Panc1 (cell line): Measurements from ENCODE around the gene CAMKMT. TPM values are rescaled to one million over a fixed set of nuclear protein-coding genes. Genes with fewer than 3 reads are reported as not detected.

Source experiments
- ATAC-seq: fragments of 200-7000 bp; cut with Tn5 transposase; 2 replicates; pipeline ENCODE4 v1.9.1; 2020; ENCODE audit warnings: mild to moderate bottlenecking, moderate library complexity
- BruUV-seq: library from RNA; stranded (reverse); fragments of 400-500 nt; replicated peaks from 2 replicates; lab custom pipeline; 2021; lab: Mats Ljungman, UMichigan
- CTCF ChIA-PET: fragments of 300-600 bp; sonication (Branson Sonifier 250); formaldehyde crosslinking; loops from one replicate; lab custom pipeline; 2022; ENCODE audit warnings: antibody characterized with exemption; lab: Charles Lee
- POLR2A ChIA-PET: fragments of 300-600 bp; sonication (Branson Sonifier 250); formaldehyde crosslinking; loops from one replicate; lab custom pipeline; 2022; ENCODE audit warnings: antibody characterized with exemption; lab: Charles Lee
- DNase-seq: peaks from one replicate; pipeline ENCODE4 v3.0.0-alpha.2; 2010; ENCODE audit warnings: low read depth, low spot score
- H3K27ac ChIP-seq: 2 replicates; pipeline ENCODE4 v1.5.1; 2011; ENCODE audit warnings: mild to moderate bottlenecking, low read length, inconsistent platforms
- H3K27me3 ChIP-seq: fragments of 200-500 bp; sonication (Bioruptor generic); 2 replicates; pipeline ENCODE4 v1.6.0; 2014; ENCODE audit warnings: low read length, inconsistent platforms; ENCODE audit not compliant: control insufficient read depth, insufficient read depth
- H3K36me3 ChIP-seq: fragments of 200-500 bp; sonication (Bioruptor generic); 2 replicates; pipeline ENCODE4 v1.5.1; 2014; ENCODE audit warnings: inconsistent platforms, mild to moderate bottlenecking, low read length, moderate library complexity; ENCODE audit not compliant: control insufficient read depth, insufficient read depth
- H3K4me1 ChIP-seq: 2 replicates; pipeline ENCODE4 v1.5.1; 2011; ENCODE audit warnings: inconsistent platforms, mild to moderate bottlenecking, low read length, moderate library complexity; ENCODE audit not compliant: control insufficient read depth, insufficient read depth
- H3K4me3 ChIP-seq, 2 experiments: 2 replicates each; pipeline ENCODE4 v1.5.1; 2011 to 2012; ENCODE audit warnings: low read depth in 2 of 2, low read length in 2 of 2, mild to moderate bottlenecking in 2 of 2, inconsistent platforms in 1 of 2, moderate library complexity in 1 of 2
- H3K9me3 ChIP-seq: fragments of 200-500 bp; sonication (Bioruptor generic); 2 replicates; pipeline ENCODE4 v1.5.1; 2014; ENCODE audit warnings: low read depth, mild to moderate bottlenecking, inconsistent platforms, low read length, moderate library complexity; ENCODE audit not compliant: control insufficient read depth, insufficient read depth
- POLR2AphosphoS5 ChIP-seq: IDR thresholded peaks from 2 replicates; pipeline ENCODE4 v1.6.1; 2012; ENCODE audit warnings: mild to moderate bottlenecking, low read depth, low read length, moderate library complexity
- SIN3A ChIP-seq: IDR thresholded peaks from 2 replicates; pipeline ENCODE4 v1.6.1; 2012; ENCODE audit warnings: low read depth, mild to moderate bottlenecking, low read length, moderate library complexity, borderline replicate concordance; ENCODE audit not compliant: insufficient read depth
- TCF7L2 ChIP-seq: IDR thresholded peaks from 2 replicates; pipeline ENCODE4 v1.6.1; 2011; ENCODE audit warnings: mild to moderate bottlenecking, low read depth, low read length, inconsistent platforms
- in situ Hi-C: cut with HindIII; loops from 2 replicates; pipeline ENCODE4 v1.10.0; 2016; ENCODE audit warnings: low sequenced_read_pairs, low pct_unique_long_range_greater_than_20kb
- intact Hi-C: fragments of 100-400 bp; cut with micrococcal nuclease; formaldehyde crosslinking; loops from one replicate; pipeline ENCODE4 v1.10.0; 2022; ENCODE audit not compliant: unreplicated experiment
- total RNA-seq: library from RNA; stranded (reverse); gene quantifications from one replicate; pipeline ENCODE4 v1.2.1, GENCODE V29; 2021; ENCODE audit not compliant: unreplicated experiment
- TF ChIP-seq, protein P1 (sequence below), 2 experiments: IDR thresholded peaks; 2 replicates each; pipeline ENCODE4 v1.6.1; 2011 to 2012; ENCODE audit warnings: low read depth in 2 of 2, control low read depth in 1 of 2, low read length in 1 of 2, mild to moderate bottlenecking in 1 of 2, moderate library complexity in 1 of 2; ENCODE audit not compliant: insufficient read depth in 1 of 2
- TF ChIP-seq, protein P2 (sequence below): fragments of 450-650 bp; IDR thresholded peaks from 2 replicates; pipeline ENCODE4 v1.5.1; 2017; ENCODE audit warnings: mild to moderate bottlenecking

The CAMKMT gene
- total RNA-seq, 1 experiment from 2014 or later = 12.6 TPM

DNA sequence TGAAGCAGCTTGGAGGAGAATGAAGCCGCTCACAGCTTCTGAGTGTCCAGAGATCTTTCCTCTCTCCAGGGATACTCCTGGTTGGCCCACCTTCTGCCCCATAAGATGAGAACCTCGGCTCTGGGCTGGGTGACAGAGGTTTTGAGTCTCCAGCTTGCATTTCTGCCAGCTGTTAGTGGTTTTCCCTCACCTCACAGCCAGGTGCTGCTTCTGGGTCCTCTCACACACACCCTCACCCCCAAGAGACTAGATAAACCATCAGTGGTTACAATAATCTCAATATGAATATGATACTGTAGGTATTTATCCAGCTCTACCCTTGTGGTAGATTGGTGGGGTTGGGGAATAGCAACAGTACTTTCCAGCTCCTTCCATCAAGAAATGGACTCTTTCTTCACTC, 418.0 kb downstream of the CAMKMT start:
- intact Hi-C loops = no loop called here
- ATAC-seq = no peak
- BruUV-seq = no TSS peak

DNA sequence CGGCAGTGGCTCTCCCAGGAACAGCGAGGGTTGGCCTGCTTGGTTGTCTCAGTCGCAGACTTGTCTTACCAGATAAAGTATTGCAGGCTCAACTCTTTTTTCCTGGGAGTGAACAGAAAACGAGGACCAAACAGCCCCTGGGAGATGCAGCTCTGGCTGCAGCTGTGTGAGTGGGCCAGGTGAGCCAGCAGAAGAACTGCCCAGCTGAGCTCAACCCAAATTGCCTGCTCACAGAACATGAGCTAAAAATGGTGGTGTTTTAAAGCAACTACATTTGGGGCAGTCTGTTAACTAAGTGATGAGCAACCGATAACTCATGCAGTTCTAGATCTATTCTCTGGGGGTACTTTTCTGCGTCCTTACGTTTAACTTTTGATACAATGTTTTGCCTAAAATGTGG, 418.7 kb downstream of the CAMKMT start:
- no peak for DNase-seq
- Histone ChIP-seq H3K4me1 (no peaks in the 10 kb centered on the region), H3K9me3 (no peaks in the 10 kb centered on the region), H3K4me3 (no peak overlapping the region), H3K27me3 (no peaks in the 10 kb centered on the region), H3K27ac (no peak overlapping the region), H3K36me3 (no peaks in the 10 kb centered on the region)
- ATAC-seq = no peak
- ChIA-PET POLR2A (no interaction called here), CTCF (no interaction called here)
- BruUV-seq = no TSS peak
- intact Hi-C loops (no loop called here), in situ Hi-C loops (no loop called here)
- TF ChIP-seq, protein P1, sequence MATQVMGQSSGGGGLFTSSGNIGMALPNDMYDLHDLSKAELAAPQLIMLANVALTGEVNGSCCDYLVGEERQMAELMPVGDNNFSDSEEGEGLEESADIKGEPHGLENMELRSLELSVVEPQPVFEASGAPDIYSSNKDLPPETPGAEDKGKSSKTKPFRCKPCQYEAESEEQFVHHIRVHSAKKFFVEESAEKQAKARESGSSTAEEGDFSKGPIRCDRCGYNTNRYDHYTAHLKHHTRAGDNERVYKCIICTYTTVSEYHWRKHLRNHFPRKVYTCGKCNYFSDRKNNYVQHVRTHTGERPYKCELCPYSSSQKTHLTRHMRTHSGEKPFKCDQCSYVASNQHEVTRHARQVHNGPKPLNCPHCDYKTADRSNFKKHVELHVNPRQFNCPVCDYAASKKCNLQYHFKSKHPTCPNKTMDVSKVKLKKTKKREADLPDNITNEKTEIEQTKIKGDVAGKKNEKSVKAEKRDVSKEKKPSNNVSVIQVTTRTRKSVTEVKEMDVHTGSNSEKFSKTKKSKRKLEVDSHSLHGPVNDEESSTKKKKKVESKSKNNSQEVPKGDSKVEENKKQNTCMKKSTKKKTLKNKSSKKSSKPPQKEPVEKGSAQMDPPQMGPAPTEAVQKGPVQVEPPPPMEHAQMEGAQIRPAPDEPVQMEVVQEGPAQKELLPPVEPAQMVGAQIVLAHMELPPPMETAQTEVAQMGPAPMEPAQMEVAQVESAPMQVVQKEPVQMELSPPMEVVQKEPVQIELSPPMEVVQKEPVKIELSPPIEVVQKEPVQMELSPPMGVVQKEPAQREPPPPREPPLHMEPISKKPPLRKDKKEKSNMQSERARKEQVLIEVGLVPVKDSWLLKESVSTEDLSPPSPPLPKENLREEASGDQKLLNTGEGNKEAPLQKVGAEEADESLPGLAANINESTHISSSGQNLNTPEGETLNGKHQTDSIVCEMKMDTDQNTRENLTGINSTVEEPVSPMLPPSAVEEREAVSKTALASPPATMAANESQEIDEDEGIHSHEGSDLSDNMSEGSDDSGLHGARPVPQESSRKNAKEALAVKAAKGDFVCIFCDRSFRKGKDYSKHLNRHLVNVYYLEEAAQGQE (IDR thresholded peaks at IDR 0.05; ENCODE audit: insufficient read depth in 1 of 2, low read depth in 2 of 2, low read length in 1 of 2) = no peak
- TF ChIP-seq SIN3A = no peak
- TF ChIP-seq POLR2AphosphoS5 = no peak
- no peak for TF ChIP-seq TCF7L2
- TF ChIP-seq, protein P2, sequence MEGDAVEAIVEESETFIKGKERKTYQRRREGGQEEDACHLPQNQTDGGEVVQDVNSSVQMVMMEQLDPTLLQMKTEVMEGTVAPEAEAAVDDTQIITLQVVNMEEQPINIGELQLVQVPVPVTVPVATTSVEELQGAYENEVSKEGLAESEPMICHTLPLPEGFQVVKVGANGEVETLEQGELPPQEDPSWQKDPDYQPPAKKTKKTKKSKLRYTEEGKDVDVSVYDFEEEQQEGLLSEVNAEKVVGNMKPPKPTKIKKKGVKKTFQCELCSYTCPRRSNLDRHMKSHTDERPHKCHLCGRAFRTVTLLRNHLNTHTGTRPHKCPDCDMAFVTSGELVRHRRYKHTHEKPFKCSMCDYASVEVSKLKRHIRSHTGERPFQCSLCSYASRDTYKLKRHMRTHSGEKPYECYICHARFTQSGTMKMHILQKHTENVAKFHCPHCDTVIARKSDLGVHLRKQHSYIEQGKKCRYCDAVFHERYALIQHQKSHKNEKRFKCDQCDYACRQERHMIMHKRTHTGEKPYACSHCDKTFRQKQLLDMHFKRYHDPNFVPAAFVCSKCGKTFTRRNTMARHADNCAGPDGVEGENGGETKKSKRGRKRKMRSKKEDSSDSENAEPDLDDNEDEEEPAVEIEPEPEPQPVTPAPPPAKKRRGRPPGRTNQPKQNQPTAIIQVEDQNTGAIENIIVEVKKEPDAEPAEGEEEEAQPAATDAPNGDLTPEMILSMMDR = no peak

More for the DNA sequence above, 418.0 kb downstream of the CAMKMT start:
- ChIA-PET CTCF (no interaction called here), POLR2A (no interaction called here)
- Histone ChIP-seq H3K27me3 (no peaks in the 10 kb centered on the region), H3K4me1 (no peaks in the 10 kb centered on the region), H3K4me3 (no peak overlapping the region), H3K9me3 (no peaks in the 10 kb centered on the region), H3K27ac (no peak overlapping the region), H3K36me3 (no peaks in the 10 kb centered on the region)
- in situ Hi-C loops = no loop called here
- TF ChIP-seq TCF7L2 (no peak), SIN3A (no peak), POLR2AphosphoS5 (no peak)
- TF ChIP-seq, protein P2 = no peak
- TF ChIP-seq, protein P1 (IDR thresholded peaks at IDR 0.05; ENCODE audit: insufficient read depth in 1 of 2, low read depth in 2 of 2, low read length in 1 of 2) = no peak
- DNase-seq = no peak
